GM06990 (cell line): ENCODE results near the gene CROCC.

Experiments used
- DNase-seq: peaks from one replicate; pipeline ENCODE4 v3.0.0-alpha.2; 2011; ENCODE audit not compliant: insufficient read length; ENCODE audit errors: extremely low read depth
- H3K27me3 ChIP-seq: replicated peaks from 2 replicates; pipeline ENCODE4 v1.6.0; 2011; ENCODE audit warnings: low read length; ENCODE audit not compliant: control insufficient read depth, insufficient read depth
- H3K36me3 ChIP-seq: 2 replicates; pipeline ENCODE4 v1.5.1; 2011; ENCODE audit warnings: low read length; ENCODE audit not compliant: control insufficient read depth, insufficient read depth
- H3K4me3 ChIP-seq: replicated peaks from 2 replicates; pipeline ENCODE4 v1.5.1; 2011; ENCODE audit warnings: low read depth, mild to moderate bottlenecking, control low read depth, low read length
- CTCF ChIP-seq: IDR thresholded peaks from 2 replicates; pipeline ENCODE4 v1.5.1; 2011; ENCODE audit warnings: low read length, control low read depth, mild to moderate bottlenecking, inconsistent platforms; ENCODE audit not compliant: insufficient read depth, poor library complexity, severe bottlenecking

Gene CROCC

GRCh38 chr1:16971341-16972188 lies 49.8 kb downstream of the CROCC start:
- no peaks in the 10 kb centered on the region for H3K27me3 ChIP-seq
- no peak for TF ChIP-seq CTCF
- H3K36me3 ChIP-seq, result no peaks in the 10 kb centered on the region
- no peak for DNase-seq
- H3K4me3 ChIP-seq, result no peak overlapping the region

- DNase-seq, result no peak
- H3K36me3 ChIP-seq, result no peaks in the 10 kb centered on the region
- no peak for TF ChIP-seq CTCF
- no peak overlapping the region for H3K4me3 ChIP-seq
- H3K27me3 ChIP-seq, result no peaks in the 10 kb centered on the region
Observed at GRCh38 chr1:16972189-16972895, 50.6 kb downstream of the CROCC start.

- no peak for TF ChIP-seq CTCF
- no peak for DNase-seq
- Histone ChIP-seq H3K27me3 (no peaks in the 10 kb centered on the region), H3K4me3 (no peak overlapping the region), H3K36me3 (no peaks in the 10 kb centered on the region)
Observed at GRCh38 chr1:16973215-16973614, 51.5 kb downstream of the CROCC start.

DNA sequence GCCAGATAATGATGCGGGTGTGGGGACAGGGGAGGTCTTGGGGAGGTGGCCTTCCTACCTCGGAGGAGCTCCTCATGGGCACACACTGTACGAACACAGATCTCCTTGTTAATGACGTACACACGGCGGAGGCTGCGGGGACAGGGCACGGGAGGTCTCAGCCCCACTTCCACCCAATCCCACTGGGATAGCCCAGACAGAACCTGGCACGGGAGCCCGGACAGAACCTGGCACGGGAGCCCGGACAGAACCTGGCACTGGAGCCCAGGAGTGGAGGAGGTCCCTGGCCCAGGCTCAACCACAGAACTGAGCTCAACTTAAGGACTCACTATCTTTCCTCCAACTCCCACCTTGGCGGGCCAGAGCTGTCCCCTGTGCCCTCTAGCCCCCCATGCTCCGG lies 53.5 kb downstream of the CROCC start:
- TF ChIP-seq CTCF, result no peak
- Histone ChIP-seq H3K36me3 (no peaks in the 10 kb centered on the region), H3K27me3 (no peaks in the 10 kb centered on the region; the same call in 1 of the 2 replicates), H3K4me3 (no peak overlapping the region)
- no peak for DNase-seq

GRCh38 chr1:16975838-16976237 lies 54.1 kb downstream of the CROCC start:
- Histone ChIP-seq H3K36me3 (no peaks in the 10 kb centered on the region), H3K27me3 (no peaks in the 10 kb centered on the region; the same call in 1 of the 2 replicates), H3K4me3 (no peak overlapping the region)
- TF ChIP-seq CTCF, result no peak
- no peak for DNase-seq
